Hepatocyte (in vitro differentiated cells): ENCODE results near the gene TBCD. TPM values are rescaled to one million over a fixed set of nuclear protein-coding genes. Genes with fewer than 3 reads are reported as not detected.

Experiments used
- DNase-seq: peaks from one replicate; pipeline ENCODE4 v3.0.0-alpha.2; 2016; ENCODE audit warnings: low spot score
- H2AFZ ChIP-seq: fragments of 200-600 bp; sonication (generic); 2 replicates; pipeline ENCODE4 v1.6.0; 2016; ENCODE audit warnings: antibody characterized with exemption, mild to moderate bottlenecking
- H3K27ac ChIP-seq: fragments of 200-600 bp; sonication (generic); 2 replicates; pipeline ENCODE4 v1.5.1; 2016; ENCODE audit warnings: mild to moderate bottlenecking
- H3K27me3 ChIP-seq: fragments of 200-600 bp; sonication (generic); 2 replicates; pipeline ENCODE4 v1.6.1; 2016
- H3K36me3 ChIP-seq: fragments of 200-600 bp; sonication (generic); replicated peaks from 2 replicates; pipeline ENCODE4 v1.5.1; 2016; ENCODE audit warnings: low read depth; ENCODE audit not compliant: insufficient read depth
- H3K4me1 ChIP-seq: fragments of 200-600 bp; sonication (generic); 2 replicates; pipeline ENCODE4 v1.5.1; 2016; ENCODE audit warnings: mild to moderate bottlenecking, moderate library complexity; ENCODE audit not compliant: insufficient read depth
- H3K4me2 ChIP-seq: fragments of 200-600 bp; sonication (generic); 2 replicates; pipeline ENCODE4 v1.6.0; 2016
- H3K4me3 ChIP-seq: fragments of 200-600 bp; sonication (generic); 2 replicates; pipeline ENCODE4 v1.5.1; 2016; ENCODE audit warnings: mild to moderate bottlenecking
- H3K79me2 ChIP-seq: fragments of 200-600 bp; sonication (generic); 2 replicates; pipeline ENCODE4 v1.6.0; 2017; ENCODE audit warnings: mild to moderate bottlenecking
- H3K9me2 ChIP-seq: fragments of 200-600 bp; sonication (generic); replicated peaks from 2 replicates; pipeline ENCODE4 v1.6.0; 2017; ENCODE audit warnings: mild to moderate bottlenecking; ENCODE audit not compliant: insufficient read depth
- H3K9me3 ChIP-seq: fragments of 200-600 bp; sonication (generic); 2 replicates; pipeline ENCODE4 v1.5.1; 2016; ENCODE audit warnings: low read depth, mild to moderate bottlenecking
- H4K20me1 ChIP-seq: fragments of 200-600 bp; sonication (generic); 2 replicates; pipeline ENCODE4 v1.6.0; 2016; ENCODE audit warnings: mild to moderate bottlenecking; ENCODE audit not compliant: insufficient read depth, poor library complexity, severe bottlenecking
- EZH2 ChIP-seq: fragments of 200-600 bp; sonication (generic); IDR thresholded peaks from 2 replicates; pipeline ENCODE4 v1.6.1; 2016; ENCODE audit warnings: antibody characterized with exemption, mild to moderate bottlenecking, borderline replicate concordance
- EZH2phosphoT487 ChIP-seq: fragments of 200-600 bp; sonication (generic); IDR thresholded peaks from one replicate; pipeline ENCODE4 v1.6.1; 2018; ENCODE audit warnings: antibody characterized with exemption, mild to moderate bottlenecking, low read depth, moderate library complexity; ENCODE audit not compliant: unreplicated experiment, severe bottlenecking
- WGBS: methylation state at CpG from one replicate; pipeline ENCODE4 v1.1.6; 2016; ENCODE audit warnings: low lambda C conversion rate; ENCODE audit errors: missing lambda C conversion rate; 5-methylcytosine and 5-hydroxymethylcytosine counted together
- polyA plus RNA-seq: library from polyadenylated mRNA; unstranded; fragments of >200 nt; fragmentation: Nextera tagmentation; extraction: Ambion mirVana; gene quantifications from 2 replicates; pipeline ENCODE4 v1.2.1, GENCODE V29; 2016
- total RNA-seq: library from RNA; depleted of rRNA; stranded (reverse); fragments of >200 nt; gene quantifications from 2 replicates; pipeline ENCODE4 v1.2.3, GENCODE V29; 2014
- TF ChIP-seq, protein P1 (sequence below): fragments of 200-600 bp; sonication (generic); IDR thresholded peaks from 2 replicates; pipeline ENCODE4 v1.5.1; 2016; ENCODE audit warnings: antibody characterized with exemption, mild to moderate bottlenecking; ENCODE audit not compliant: poor library complexity

The TBCD gene
- total and polyA plus RNA-seq, 2 experiments from 2014 or later, result 24.5 to 41.5 TPM

DNA sequence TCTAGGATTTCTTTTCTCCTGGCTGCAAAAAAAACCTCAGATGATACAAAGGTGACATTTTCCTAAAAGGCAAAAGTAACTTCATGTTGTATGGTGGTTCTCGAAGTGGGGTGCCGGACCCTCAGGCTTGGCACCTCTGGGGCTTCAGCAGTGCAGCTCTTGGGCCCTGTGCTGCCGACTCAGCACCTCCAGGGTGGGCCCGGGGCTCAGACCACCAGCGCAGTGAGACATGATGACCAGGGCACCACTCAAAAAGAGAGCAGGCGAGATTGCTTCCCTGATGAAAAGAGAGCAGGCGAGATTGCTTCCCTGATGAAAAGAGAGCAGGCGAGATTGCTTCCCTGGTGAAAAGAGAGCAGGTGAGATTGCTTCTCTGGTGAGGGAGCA lies 186.6 kb downstream of the TBCD start:
- no peak overlapping the region for H3K4me2 ChIP-seq
- WGBS, result 94% methylated on average over 8 of the region's 8 CpGs
- no peaks in the 10 kb centered on the region for H3K9me3 ChIP-seq
- TF ChIP-seq, protein P1, sequence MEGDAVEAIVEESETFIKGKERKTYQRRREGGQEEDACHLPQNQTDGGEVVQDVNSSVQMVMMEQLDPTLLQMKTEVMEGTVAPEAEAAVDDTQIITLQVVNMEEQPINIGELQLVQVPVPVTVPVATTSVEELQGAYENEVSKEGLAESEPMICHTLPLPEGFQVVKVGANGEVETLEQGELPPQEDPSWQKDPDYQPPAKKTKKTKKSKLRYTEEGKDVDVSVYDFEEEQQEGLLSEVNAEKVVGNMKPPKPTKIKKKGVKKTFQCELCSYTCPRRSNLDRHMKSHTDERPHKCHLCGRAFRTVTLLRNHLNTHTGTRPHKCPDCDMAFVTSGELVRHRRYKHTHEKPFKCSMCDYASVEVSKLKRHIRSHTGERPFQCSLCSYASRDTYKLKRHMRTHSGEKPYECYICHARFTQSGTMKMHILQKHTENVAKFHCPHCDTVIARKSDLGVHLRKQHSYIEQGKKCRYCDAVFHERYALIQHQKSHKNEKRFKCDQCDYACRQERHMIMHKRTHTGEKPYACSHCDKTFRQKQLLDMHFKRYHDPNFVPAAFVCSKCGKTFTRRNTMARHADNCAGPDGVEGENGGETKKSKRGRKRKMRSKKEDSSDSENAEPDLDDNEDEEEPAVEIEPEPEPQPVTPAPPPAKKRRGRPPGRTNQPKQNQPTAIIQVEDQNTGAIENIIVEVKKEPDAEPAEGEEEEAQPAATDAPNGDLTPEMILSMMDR, result no peak
- TF ChIP-seq EZH2phosphoT487 (no peak), EZH2 (no peak)
- H2AFZ ChIP-seq, result no peak overlapping the region
- H3K36me3 ChIP-seq, result no peaks in the 10 kb centered on the region
- DNase-seq, result no peak
- H3K27me3 ChIP-seq, result no peaks in the 10 kb centered on the region
- no peak overlapping the region for H3K27ac ChIP-seq
- no peaks in the 10 kb centered on the region for H3K9me2 ChIP-seq
- no peaks in the 10 kb centered on the region for H3K4me1 ChIP-seq
- H3K4me3 ChIP-seq, result no peak overlapping the region
- H4K20me1 ChIP-seq, result no peaks in the 10 kb centered on the region
- H3K79me2 ChIP-seq, result no peaks in the 10 kb centered on the region

DNA sequence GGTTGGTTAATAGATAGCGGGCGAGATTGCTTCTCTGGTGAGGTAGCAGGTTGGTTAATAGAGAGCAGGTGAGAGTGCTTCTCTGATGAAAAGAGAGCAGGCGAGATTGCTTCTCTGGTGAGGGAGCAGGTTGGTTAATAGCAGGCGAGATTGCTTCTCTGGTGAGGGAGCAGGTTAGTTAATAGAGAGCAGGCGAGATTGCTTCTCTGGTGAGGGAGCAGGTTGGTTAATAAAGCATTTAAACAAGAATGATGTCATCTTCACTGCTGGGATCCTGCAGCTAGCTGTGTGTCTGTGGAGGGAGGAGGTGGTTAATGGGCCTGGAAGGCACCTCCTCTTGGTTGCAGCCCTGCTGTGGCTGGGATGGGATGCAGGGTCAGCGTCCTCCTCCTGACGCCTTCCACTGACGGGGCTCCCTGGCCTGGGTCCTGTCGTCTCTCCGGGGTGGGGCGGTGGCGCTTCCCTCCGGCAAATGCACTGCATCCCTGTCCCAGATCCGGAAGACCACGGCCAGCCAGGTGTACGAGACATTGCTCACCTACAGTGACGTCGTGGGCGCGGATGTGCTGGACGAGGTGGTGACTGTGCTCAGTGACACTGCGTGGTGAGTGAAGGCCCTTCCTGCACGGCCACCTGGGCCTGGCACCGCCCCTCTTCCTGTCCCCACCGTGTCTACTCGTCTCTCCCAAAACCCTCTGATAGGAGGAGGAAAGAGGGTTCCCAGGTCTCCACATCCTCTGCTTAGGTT lies 187.2 kb downstream of the TBCD start:
- DNase-seq, result no peak
- H2AFZ ChIP-seq, result no peak overlapping the region
- H3K9me2 ChIP-seq, result no peaks in the 10 kb centered on the region
- no peak overlapping the region for H3K4me2 ChIP-seq
- H3K9me3 ChIP-seq, result no peaks in the 10 kb centered on the region
- no peak overlapping the region for H3K4me3 ChIP-seq
- TF ChIP-seq, protein P1, result no peak
- TF ChIP-seq EZH2 (no peak), EZH2phosphoT487 (no peak)
- H3K27me3 ChIP-seq, result no peaks in the 10 kb centered on the region
- H4K20me1 ChIP-seq, result no peaks in the 10 kb centered on the region
- no peaks in the 10 kb centered on the region for H3K79me2 ChIP-seq
- no peaks in the 10 kb centered on the region for H3K36me3 ChIP-seq
- H3K4me1 ChIP-seq, result no peaks in the 10 kb centered on the region
- 91% methylated on average over 25 of the region's 26 CpGs for WGBS
- no peak overlapping the region for H3K27ac ChIP-seq

DNA sequence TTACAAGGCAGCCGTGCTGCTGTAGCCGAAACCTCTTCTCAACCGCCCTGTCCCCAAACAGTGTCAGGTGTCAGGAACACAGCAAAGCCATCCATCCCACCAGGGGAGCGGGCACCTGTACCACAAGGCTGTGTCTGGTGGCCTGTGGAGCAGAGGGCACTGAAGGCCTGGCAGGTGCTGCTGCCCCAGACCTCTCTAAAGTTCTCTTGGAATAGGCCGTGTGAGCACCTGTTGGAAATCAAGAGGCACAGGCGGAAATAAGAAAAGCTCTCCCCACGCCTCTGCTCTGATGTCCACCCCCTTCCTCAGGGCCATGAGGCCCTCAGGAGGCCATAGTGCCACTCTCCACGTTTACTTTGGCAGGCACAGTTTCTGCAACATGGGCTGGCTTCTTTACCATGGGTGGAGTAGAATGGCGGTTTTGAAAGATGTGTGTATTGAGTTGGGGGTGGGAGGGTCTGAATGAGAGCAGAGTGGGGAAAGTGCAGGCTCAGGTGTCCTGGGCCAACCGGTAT lies 187.8 kb downstream of the TBCD start:
- Histone ChIP-seq H3K4me1 (no peaks in the 10 kb centered on the region), H3K27me3 (no peaks in the 10 kb centered on the region), H3K9me2 (no peaks in the 10 kb centered on the region), H3K4me3 (no peak overlapping the region), H3K27ac (no peak overlapping the region), H3K36me3 (no peaks in the 10 kb centered on the region), H3K79me2 (no peaks in the 10 kb centered on the region), H3K9me3 (peaks cover 3% of the 10 kb centered on the region), H4K20me1 (no peaks in the 10 kb centered on the region), H2AFZ (no peak overlapping the region), H3K4me2 (no peak overlapping the region)
- TF ChIP-seq, protein P1, result no peak
- TF ChIP-seq EZH2phosphoT487 (no peak), EZH2 (no peak)
- no peak for DNase-seq
- WGBS, result 94% methylated on average over 10 of the region's 10 CpGs
